ENCODE measurements around the gene NAP1L4. TPM values are rescaled to one million over a fixed set of nuclear protein-coding genes. Genes with fewer than 3 reads are reported as not detected.

The NAP1L4 gene
- total and polyA plus RNA-seq, 2 donors (not counting 1 experiment from before 2014, with no cell fraction given) = 62.1 to 133 TPM

DNA sequence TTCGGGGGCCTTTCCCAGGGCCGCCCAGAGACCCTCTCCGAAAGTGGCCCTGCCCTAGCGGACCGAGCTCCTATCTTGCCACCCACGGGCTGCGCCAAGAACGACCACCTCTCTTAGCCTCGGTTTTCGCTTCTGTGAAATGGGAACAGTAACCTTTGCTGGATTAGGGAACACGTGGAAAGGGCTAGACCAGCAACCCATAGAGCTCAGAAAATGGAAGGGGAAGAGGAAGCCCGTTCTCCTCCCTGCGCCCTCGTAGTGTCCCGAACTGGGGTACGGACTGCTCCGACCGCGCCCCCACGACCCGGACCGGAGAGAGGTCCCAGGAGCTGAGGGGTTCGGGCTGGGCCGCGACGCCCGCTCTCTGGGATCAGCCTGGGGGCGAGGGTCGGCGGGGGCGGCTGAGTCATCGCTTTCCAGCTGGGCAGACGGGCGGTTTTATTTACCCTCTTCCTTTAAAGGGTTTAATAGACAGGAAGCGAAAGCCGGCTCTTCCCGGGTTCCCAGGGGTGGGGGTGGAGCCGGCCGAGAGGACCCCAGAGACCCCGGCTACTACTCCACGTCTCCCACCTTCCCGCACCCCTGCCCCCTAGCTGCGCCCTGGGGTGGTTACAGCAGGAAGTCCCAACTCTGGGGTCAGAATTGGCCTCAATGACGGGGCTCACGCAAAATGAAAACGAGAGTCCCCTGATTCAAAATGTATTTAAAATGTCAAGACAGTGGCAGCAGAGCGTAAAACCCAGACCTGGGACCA is 62.0 kb downstream of the NAP1L4 start:
- H3K9ac ChIP-seq (ENCODE audit: low read length) = peak overlapping the region; percentile 59

More for the DNA sequence above, 62.0 kb downstream of the NAP1L4 start:
- Mint-ChIP-seq H3K4me1 (peaks cover 16% of the 10 kb centered on the region), H3K27me3 (peaks cover 28% of the 10 kb centered on the region), H3K27ac (no peak overlapping the region), H3K4me3 (peak overlapping the region; percentile 88), H3K9me3 (ENCODE audit: insufficient read depth) (no peaks in the 10 kb centered on the region)
- 8% methylated on average over 40 of the region's 47 CpGs for WGBS (ENCODE audit: insufficient coverage)
- no peaks in the 10 kb centered on the region for H3K79me2 ChIP-seq (ENCODE audit: control insufficient read depth, insufficient read depth, low read length)
- peak overlapping the region; percentile 94 for H3K4me2 ChIP-seq (replicated peaks; ENCODE audit: low read depth, low read length, poor library complexity, severe bottlenecking)
- H3K9me3 ChIP-seq (ENCODE audit: control extremely low read depth in 1 of 3, control insufficient read depth in 2 of 3, insufficient read depth in 1 of 3, low read length in 2 of 3) = peaks cover 0 to 6% (median 0%) of the 10 kb centered on the region in 3 donors
- H4K20me1 ChIP-seq (ENCODE audit: control insufficient read depth, insufficient read depth, low read length, poor library complexity, severe bottlenecking) = peaks cover 5% of the 10 kb centered on the region
- H3K36me3 ChIP-seq (replicated peaks in 1 of 2; ENCODE audit: control extremely low read depth in 1 of 2, control insufficient read depth in 1 of 2, extremely low read depth in 1 of 2, insufficient read depth in 2 of 2, low read length in 1 of 2) = no peaks in the 10 kb centered on the region
- ChIA-PET POLR2A (no interaction called here), CTCF (interaction anchor here (0.7 to 2.5 kb wide), 9 partner anchors 10 to 397 kb away, joined by 3 to 28 read pairs (median 6); no protein-coding TSS in a partner anchor)
- peaks cover 0 to 61% (median 17%) of the 10 kb centered on the region in 4 experiments for H3K27me3 ChIP-seq (replicated peaks in 1 of 4; ENCODE audit: control extremely low read depth in 1 of 4, control insufficient read depth in 3 of 4, insufficient read depth in 4 of 4, low read length in 3 of 4)
- no peak overlapping the region for H3K27ac ChIP-seq (ENCODE audit: low read length in 2 of 2)
- DNase-seq (peak; percentile 56), ATAC-seq (ENCODE audit: low read depth) (peak; percentile 42)
- intact Hi-C loops (cut with micrococcal nuclease) = loop anchor here (1.0 to 2.0 kb wide), 3 partner anchors 42 to 398 kb away; no protein-coding TSS in a partner anchor
- H2AFZ ChIP-seq (ENCODE audit: insufficient read depth, low read depth, low read length, poor library complexity, severe bottlenecking) = peak overlapping the region; percentile 62
- peaks cover 28% of the 10 kb centered on the region in 2 donors for H3K4me1 ChIP-seq (ENCODE audit: control insufficient read depth in 2 of 2, insufficient read depth in 2 of 2, low read length in 2 of 2)
- TF ChIP-seq EZH2 (IDR thresholded peaks at IDR 0.05; ENCODE audit: borderline replicate concordance, insufficient read depth, low read depth, low read length, poor library complexity, severe bottlenecking) (peak; percentile 69), CTCF (IDR thresholded peaks at IDR 0.05) (peak; percentile 70)
- H3K4me3 ChIP-seq (ENCODE audit: control extremely low read depth in 1 of 5, extremely low read depth in 1 of 5, insufficient read depth in 1 of 5, low read depth in 2 of 5, low read length in 4 of 5) = peak overlapping the region in 4 of 5 experiments; percentile 35 to 65 (median 52)

Measured in B cell (primary cell).